SK-N-SH (cell line): Measurements from ENCODE around the gene MNDA. TPM values are rescaled to one million over a fixed set of nuclear protein-coding genes. Genes with fewer than 3 reads are reported as not detected.

Experiments
- CTCF ChIA-PET: fragments of 300-600, 350-600 bp; formaldehyde crosslinking; extraction: SDS; loops from one replicate; lab custom pipeline; 2021; lab: Yijun Ruan, JAX
- POLR2A ChIA-PET: fragments of 350-600 bp; sonication (Branson Sonifier 250); formaldehyde crosslinking; extraction: SDS; loops from one replicate; lab custom pipeline; 2020; ENCODE audit warnings: antibody characterized with exemption, inconsistent platforms; lab: Yijun Ruan, JAX
- DNase-seq: peaks from one replicate; pipeline ENCODE4 v3.0.0; 2012
- H2AFZ ChIP-seq: fragments of 200-600 bp; sonication (generic); 2 replicates; pipeline ENCODE4 v1.8.1; 2016; ENCODE audit warnings: antibody characterized with exemption, mild to moderate bottlenecking, low read depth
- H3F3A ChIP-seq: fragments of 200-600 bp; sonication (generic); replicated peaks from 2 replicates; pipeline ENCODE3; 2016; ENCODE audit warnings: antibody characterized with exemption, mild to moderate bottlenecking; ENCODE audit not compliant: insufficient read depth
- H3K27ac ChIP-seq, 2 experiments: fragments of 200-500 bp in 1 of 2; fragments of 200-600 bp in 1 of 2; sonication (Bioruptor generic) in 1 of 2; sonication (generic), shearing (Covaris generic) in 1 of 2; 2 replicates each; pipeline versions ENCODE4 v1.5.1 to v1.6.1; 2014 to 2016; ENCODE audit warnings: low read depth in 2 of 2, inconsistent platforms in 1 of 2, low read length in 1 of 2, mild to moderate bottlenecking in 1 of 2, mixed read lengths in 1 of 2
- H3K27me3 ChIP-seq: fragments of 200-600 bp; sonication (generic), shearing (Covaris generic); 2 replicates; pipeline ENCODE4 v1.6.1; 2016; ENCODE audit warnings: mixed run types; ENCODE audit not compliant: insufficient read depth
- H3K36me3 ChIP-seq, 2 experiments: fragments of 200-500 bp in 1 of 2; fragments of 200-600 bp in 1 of 2; sonication (Bioruptor generic) in 1 of 2; sonication (generic) in 1 of 2; replicated peaks in 1 of 2; 2 replicates each; pipeline versions ENCODE3 to v1.5.1; 2014 to 2016; ENCODE audit warnings: low read length in 1 of 2, mild to moderate bottlenecking in 1 of 2; ENCODE audit not compliant: insufficient read depth in 2 of 2, control insufficient read depth in 1 of 2
- H3K4me1 ChIP-seq, 2 experiments: fragments of 200-500 bp in 1 of 2; fragments of 200-600 bp in 1 of 2; sonication (Bioruptor generic) in 1 of 2; sonication (generic), shearing (Covaris generic) in 1 of 2; 2 replicates each; pipeline versions ENCODE4 v1.5.1 to v1.6.1; 2014 to 2016; ENCODE audit warnings: low read depth in 1 of 2, low read length in 1 of 2, mixed run types in 1 of 2; ENCODE audit not compliant: insufficient read depth in 2 of 2, control insufficient read depth in 1 of 2
- H3K4me2 ChIP-seq: fragments of 200-600 bp; sonication (generic), shearing (Covaris generic); 2 replicates; pipeline ENCODE4 v1.6.1; 2017; ENCODE audit warnings: mixed run types
- H3K4me3 ChIP-seq, 2 experiments: fragments of 200-500 bp in 1 of 2; fragments of 200-600 bp in 1 of 2; sonication (Bioruptor generic) in 1 of 2; sonication (generic), shearing (Covaris generic) in 1 of 2; 2 replicates each; pipeline versions ENCODE4 v1.5.1 to v1.8.1; 2014 to 2016; ENCODE audit warnings: low read depth in 2 of 2, inconsistent platforms in 1 of 2, low read length in 1 of 2, mild to moderate bottlenecking in 1 of 2, mixed read lengths in 1 of 2, moderate library complexity in 1 of 2
- H3K79me2 ChIP-seq: fragments of 200-600 bp; sonication (generic); 2 replicates; pipeline ENCODE4 v1.8.1; 2017; ENCODE audit warnings: mild to moderate bottlenecking; ENCODE audit not compliant: insufficient read depth
- H3K9ac ChIP-seq: fragments of 200-600 bp; sonication (generic); 2 replicates; pipeline ENCODE4 v1.6.1; 2017; ENCODE audit warnings: mixed run types
- H3K9me2 ChIP-seq: fragments of 200-600 bp; sonication (generic); 2 replicates; pipeline ENCODE4 v1.6.1; 2017; ENCODE audit warnings: mixed run types
- H3K9me3 ChIP-seq: fragments of 200-600 bp; sonication (generic); 2 replicates; pipeline ENCODE4 v1.6.1; 2017; ENCODE audit warnings: mixed run types, mild to moderate bottlenecking, moderate library complexity
- H4K20me1 ChIP-seq: fragments of 200-600 bp; sonication (generic); 2 replicates; pipeline ENCODE4 v1.6.1; 2017; ENCODE audit warnings: mild to moderate bottlenecking, mixed run types; ENCODE audit not compliant: insufficient read depth
- CHD2 ChIP-seq: fragments of 150-350 bp; IDR thresholded peaks from 2 replicates; pipeline ENCODE4 v1.6.1; 2018; ENCODE audit warnings: low read length; ENCODE audit not compliant: partially characterized antibody
- ELF1 ChIP-seq: IDR thresholded peaks from 2 replicates; pipeline ENCODE4 v1.4.0; 2012
- EP300 ChIP-seq, 2 experiments: IDR thresholded peaks; 2 replicates each; pipeline versions ENCODE4 v1.4.0 to v1.6.1; 2012; ENCODE audit warnings: borderline replicate concordance in 1 of 2, low read depth in 1 of 2, low read length in 1 of 2
- FOXJ3 ChIP-seq: sonication (generic); formaldehyde crosslinking; IDR thresholded peaks from 2 replicates; pipeline ENCODE4 v1.5.1; 2020; ENCODE audit warnings: mild to moderate bottlenecking, missing genetic modification reagents
- GATA2 ChIP-seq: sonication (generic); formaldehyde crosslinking; IDR thresholded peaks from 2 replicates; pipeline ENCODE4 v1.5.0; 2020; ENCODE audit warnings: mild to moderate bottlenecking, missing genetic modification reagents
- NFIC ChIP-seq: IDR thresholded peaks from 2 replicates; pipeline ENCODE4 v1.4.0; 2012; ENCODE audit warnings: borderline replicate concordance
- POLR2AphosphoS5 ChIP-seq: IDR thresholded peaks from 2 replicates; pipeline ENCODE4 v1.6.1; 2012; ENCODE audit warnings: low read depth, low read length
- RAD21 ChIP-seq: IDR thresholded peaks from 2 replicates; pipeline ENCODE4 v1.6.1; 2012; ENCODE audit warnings: mild to moderate bottlenecking, low read length
- RXRA ChIP-seq: IDR thresholded peaks from 2 replicates; pipeline ENCODE4 v1.4.0; 2012; ENCODE audit warnings: low read depth, mild to moderate bottlenecking, borderline replicate concordance
- YY1 ChIP-seq: IDR thresholded peaks from 2 replicates; pipeline ENCODE4 v1.4.0; 2012; ENCODE audit warnings: low read depth, mild to moderate bottlenecking
- ZBTB33 ChIP-seq: IDR thresholded peaks from 2 replicates; pipeline ENCODE4 v1.4.0; 2012; ENCODE audit warnings: low read depth, borderline replicate concordance
- WGBS: methylation state at CpG from one replicate; pipeline ENCODE4 v1.1.6; 2017; ENCODE audit warnings: low lambda C conversion rate; 5-methylcytosine and 5-hydroxymethylcytosine counted together
- polyA plus RNA-seq, 3 experiments: library from polyadenylated mRNA; depleted of rRNA; stranded (reverse); fragments of >200 nt; gene quantifications; 2 replicates each; pipeline ENCODE4 v1.2.3, GENCODE V29; 2012
- TF ChIP-seq, protein P1 (sequence below): IDR thresholded peaks from 2 replicates; pipeline ENCODE4 v1.4.0; 2012; ENCODE audit warnings: low read depth
- TF ChIP-seq, protein P2 (sequence below): fragments of 150-350 bp; IDR thresholded peaks from 2 replicates; pipeline ENCODE4 v1.6.1; 2016; ENCODE audit warnings: mild to moderate bottlenecking, low read depth, low read length
- TF ChIP-seq, protein P3 (sequence below): IDR thresholded peaks from 2 replicates; pipeline ENCODE4 v1.6.1; 2012; ENCODE audit warnings: mild to moderate bottlenecking, low read depth, low read length, moderate library complexity
- TF ChIP-seq, protein P4 (sequence below): IDR thresholded peaks from 2 replicates; pipeline ENCODE4; 2012

MNDA gene
- polyA plus RNA-seq, 1 of the 3 experiments (the other 2 are of a cell fraction), result not detected

DNA sequence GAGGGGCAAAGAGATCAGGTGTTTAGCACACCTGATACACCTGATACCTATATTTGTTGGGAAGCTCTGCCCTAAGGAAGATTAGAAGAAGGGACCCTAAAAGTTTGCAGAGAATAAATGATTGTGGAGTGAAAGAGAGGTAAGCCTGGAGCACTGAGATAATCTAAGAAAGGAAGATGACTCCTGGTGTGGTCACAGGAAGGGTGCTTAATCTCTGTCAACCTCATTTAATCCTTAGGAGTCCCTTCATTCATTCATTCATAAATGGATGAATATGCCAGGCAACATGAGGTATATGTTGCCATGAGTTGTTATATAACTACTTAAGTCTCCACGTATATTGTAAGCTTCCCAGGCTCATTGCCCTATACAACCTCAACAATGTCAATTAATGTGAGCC lies 16.2 kb upstream of the MNDA start:
- 0% methylated on average over 1 of the region's 1 CpG for WGBS
- Histone ChIP-seq H3K4me3 (no peak overlapping the region), H3K9me3 (no peaks in the 10 kb centered on the region), H3K27me3 (no peaks in the 10 kb centered on the region), H3K36me3 (no peaks in the 10 kb centered on the region), H3K9me2 (no peaks in the 10 kb centered on the region), H3K4me1 (no peaks in the 10 kb centered on the region), H3F3A (no peaks in the 10 kb centered on the region), H2AFZ (no peak overlapping the region), H3K4me2 (no peak overlapping the region), H3K9ac (no peak overlapping the region), H3K79me2 (no peaks in the 10 kb centered on the region), H4K20me1 (no peaks in the 10 kb centered on the region), H3K27ac (no peak overlapping the region)
- POLR2A ChIA-PET, result no interaction called here
- CTCF ChIA-PET, result no interaction called here
- TF ChIP-seq YY1 (no peak), GATA2 (CRISPR knock-in tag) (no peak), RXRA (no peak), ELF1 (no peak), NFIC (no peak), ZBTB33 (no peak), RAD21 (no peak), FOXJ3 (no peak), POLR2AphosphoS5 (no peak), EP300 (IDR thresholded peaks at IDR 0.05; ENCODE audit: borderline replicate concordance in 1 of 2, low read depth in 1 of 2, low read length in 1 of 2) (no peak), CHD2 (no peak)
- TF ChIP-seq, protein P1, sequence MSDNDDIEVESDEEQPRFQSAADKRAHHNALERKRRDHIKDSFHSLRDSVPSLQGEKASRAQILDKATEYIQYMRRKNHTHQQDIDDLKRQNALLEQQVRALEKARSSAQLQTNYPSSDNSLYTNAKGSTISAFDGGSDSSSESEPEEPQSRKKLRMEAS, result no peak
- TF ChIP-seq, protein P2, sequence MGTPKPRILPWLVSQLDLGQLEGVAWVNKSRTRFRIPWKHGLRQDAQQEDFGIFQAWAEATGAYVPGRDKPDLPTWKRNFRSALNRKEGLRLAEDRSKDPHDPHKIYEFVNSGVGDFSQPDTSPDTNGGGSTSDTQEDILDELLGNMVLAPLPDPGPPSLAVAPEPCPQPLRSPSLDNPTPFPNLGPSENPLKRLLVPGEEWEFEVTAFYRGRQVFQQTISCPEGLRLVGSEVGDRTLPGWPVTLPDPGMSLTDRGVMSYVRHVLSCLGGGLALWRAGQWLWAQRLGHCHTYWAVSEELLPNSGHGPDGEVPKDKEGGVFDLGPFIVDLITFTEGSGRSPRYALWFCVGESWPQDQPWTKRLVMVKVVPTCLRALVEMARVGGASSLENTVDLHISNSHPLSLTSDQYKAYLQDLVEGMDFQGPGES, result no peak
- TF ChIP-seq, protein P3, sequence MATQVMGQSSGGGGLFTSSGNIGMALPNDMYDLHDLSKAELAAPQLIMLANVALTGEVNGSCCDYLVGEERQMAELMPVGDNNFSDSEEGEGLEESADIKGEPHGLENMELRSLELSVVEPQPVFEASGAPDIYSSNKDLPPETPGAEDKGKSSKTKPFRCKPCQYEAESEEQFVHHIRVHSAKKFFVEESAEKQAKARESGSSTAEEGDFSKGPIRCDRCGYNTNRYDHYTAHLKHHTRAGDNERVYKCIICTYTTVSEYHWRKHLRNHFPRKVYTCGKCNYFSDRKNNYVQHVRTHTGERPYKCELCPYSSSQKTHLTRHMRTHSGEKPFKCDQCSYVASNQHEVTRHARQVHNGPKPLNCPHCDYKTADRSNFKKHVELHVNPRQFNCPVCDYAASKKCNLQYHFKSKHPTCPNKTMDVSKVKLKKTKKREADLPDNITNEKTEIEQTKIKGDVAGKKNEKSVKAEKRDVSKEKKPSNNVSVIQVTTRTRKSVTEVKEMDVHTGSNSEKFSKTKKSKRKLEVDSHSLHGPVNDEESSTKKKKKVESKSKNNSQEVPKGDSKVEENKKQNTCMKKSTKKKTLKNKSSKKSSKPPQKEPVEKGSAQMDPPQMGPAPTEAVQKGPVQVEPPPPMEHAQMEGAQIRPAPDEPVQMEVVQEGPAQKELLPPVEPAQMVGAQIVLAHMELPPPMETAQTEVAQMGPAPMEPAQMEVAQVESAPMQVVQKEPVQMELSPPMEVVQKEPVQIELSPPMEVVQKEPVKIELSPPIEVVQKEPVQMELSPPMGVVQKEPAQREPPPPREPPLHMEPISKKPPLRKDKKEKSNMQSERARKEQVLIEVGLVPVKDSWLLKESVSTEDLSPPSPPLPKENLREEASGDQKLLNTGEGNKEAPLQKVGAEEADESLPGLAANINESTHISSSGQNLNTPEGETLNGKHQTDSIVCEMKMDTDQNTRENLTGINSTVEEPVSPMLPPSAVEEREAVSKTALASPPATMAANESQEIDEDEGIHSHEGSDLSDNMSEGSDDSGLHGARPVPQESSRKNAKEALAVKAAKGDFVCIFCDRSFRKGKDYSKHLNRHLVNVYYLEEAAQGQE, result no peak
- TF ChIP-seq, protein P4, sequence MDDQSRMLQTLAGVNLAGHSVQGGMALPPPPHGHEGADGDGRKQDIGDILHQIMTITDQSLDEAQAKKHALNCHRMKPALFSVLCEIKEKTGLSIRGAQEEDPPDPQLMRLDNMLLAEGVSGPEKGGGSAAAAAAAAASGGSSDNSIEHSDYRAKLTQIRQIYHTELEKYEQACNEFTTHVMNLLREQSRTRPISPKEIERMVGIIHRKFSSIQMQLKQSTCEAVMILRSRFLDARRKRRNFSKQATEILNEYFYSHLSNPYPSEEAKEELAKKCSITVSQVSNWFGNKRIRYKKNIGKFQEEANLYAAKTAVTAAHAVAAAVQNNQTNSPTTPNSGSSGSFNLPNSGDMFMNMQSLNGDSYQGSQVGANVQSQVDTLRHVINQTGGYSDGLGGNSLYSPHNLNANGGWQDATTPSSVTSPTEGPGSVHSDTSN, result no peak
- DNase-seq, result no peak
